SW480 (cell line): ENCODE measurements around the gene GPC3.
"Not testable (repeated sequence)": the region's sequence is repeated elsewhere in the genome, so short reads cannot be mapped to it uniquely, and the experiment has no call there.

ENCODE experiments used
- DNase-seq: peaks from one replicate; pipeline ENCODE4 v3.0.0-alpha.2; 2016; ENCODE audit warnings: low spot score

GPC3 gene

DNA sequence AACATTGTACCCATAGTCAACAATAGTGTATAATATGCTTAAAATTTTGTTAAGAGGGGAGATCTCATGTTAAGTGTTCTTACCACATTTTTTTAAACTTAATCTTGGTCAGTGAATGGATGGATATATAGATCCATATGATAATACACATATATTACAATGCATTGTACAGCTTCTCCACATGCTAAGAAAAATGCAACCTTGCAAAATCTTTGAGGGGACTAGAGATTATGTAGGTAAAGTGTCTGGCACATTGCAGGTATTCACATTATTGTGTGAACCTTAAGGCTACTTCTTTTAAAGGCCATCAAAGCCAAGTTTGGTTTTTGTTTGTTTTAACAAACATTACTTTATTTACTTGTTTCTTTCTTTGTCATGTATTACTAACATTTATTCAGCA, 10.4 kb upstream of the GPC3 start:
- DNase-seq: no peak

DNA sequence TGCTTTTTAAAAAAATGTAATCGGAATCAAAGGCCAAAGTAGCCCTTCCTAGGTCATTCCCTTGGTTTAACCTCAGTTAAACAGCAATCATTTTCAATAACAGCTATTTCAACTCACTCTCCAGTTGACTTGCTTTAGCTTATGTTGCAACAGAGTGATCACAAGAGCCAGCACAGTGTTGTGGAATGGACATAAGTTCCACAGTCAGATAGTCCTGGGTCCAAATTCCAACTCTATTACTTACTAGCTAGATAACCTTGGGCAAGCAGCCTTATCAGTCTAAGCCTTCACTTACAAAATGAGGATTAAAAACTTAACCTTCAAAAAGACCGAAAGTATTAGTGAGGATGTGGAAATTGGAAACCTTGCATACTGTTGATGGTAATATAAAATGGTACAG, 9.2 kb upstream of the GPC3 start:
- DNase-seq: no peak

DNA sequence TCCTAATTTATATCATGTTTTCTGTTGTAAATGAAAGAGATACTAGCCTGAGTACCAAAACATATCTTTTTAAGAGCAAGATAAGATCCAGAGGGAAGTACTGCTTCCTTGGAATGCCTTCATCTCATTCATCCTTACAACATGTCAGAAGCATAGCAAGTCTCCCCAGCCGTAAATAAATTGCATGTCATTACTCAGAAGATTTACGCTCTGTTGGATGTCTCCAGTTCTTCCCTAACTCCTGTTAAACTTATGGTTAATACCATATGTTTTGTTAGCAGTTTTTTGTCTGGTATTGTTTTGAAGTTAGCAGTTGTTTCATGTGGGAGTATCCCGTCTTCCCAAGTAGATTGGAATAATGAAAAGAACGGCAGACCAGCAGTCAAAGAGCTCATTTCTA, 7.5 kb upstream of the GPC3 start:
- DNase-seq: no peak

DNA sequence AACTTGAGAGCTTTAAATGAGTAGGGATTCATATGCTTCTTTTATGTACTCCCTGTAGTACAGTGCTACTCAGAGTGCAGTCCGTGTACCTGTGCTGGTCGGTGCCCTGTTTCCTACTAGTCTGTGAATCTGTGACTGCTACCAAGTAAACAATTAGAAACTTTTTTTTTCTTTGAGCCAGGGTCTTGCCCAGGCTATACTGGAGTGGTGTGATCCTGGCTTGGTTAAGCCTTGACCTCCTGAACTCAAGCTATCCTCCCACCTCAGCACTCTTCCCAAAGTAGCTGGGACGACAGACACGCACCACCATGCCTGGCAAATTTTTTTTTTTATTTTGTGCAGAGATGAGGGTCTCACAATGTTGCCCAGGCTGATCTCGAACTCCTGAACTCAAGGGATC, 6.4 kb upstream of the GPC3 start:
- DNase-seq: no peak

DNA sequence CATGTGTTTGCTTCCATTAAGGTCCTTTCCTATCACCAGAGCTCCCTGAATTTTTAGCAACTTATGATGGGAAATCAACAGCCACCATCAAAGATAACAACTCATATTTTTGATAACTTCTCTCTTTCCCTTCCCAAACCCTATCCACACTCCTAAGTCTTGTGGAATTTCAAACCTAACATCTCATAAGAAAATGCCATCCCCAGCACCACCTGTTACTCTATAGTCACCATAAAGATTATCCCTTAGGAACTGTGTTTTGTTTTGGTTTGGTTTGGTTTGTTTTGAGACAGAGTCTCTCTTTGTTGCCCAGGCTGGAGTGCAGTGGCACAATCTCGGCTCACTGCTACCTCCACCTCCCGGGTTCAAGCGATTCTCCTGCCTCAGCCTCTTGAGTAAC, 5.7 kb upstream of the GPC3 start:
- not testable (repeated sequence) for DNase-seq

DNA sequence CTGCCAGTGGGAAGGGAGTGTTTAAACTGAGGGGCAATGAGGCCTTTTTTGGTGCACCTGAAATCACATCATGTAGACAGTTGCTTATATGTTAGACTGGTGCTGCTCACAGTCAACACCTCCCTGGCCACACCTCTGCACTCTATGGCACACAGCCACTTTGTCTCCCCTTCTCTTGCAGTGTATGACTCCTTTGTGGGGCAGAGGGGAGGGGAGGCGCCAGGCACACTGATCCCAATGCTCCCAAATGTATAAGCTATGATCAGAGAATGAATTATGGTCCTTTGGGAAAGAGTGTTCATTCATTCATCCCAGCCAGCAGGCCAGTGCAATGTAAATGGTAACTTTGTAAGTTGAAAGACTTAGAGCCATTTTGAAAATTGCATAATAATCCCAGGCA, 4.6 kb upstream of the GPC3 start:
- DNase-seq: no peak

DNA sequence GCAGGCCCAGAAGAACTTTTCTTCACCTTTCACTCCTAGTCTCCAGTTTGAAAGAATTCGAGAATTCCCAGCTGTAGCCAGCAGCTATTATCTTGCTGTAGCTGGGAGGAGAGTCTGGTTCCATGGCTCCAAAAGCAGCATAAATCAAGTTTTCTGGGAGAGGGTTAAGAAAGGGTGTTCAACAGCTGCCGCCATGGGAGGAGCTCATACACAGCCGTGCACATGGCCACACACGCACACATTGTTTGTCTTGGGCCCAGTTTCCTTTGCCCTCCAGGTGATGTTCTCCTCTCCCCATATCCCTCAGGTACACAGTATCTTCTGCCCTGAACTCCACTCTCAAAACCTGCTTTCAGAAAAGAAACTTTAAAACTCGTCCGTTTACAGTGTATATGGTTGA, 4.1 kb upstream of the GPC3 start:
- no peak for DNase-seq

DNA sequence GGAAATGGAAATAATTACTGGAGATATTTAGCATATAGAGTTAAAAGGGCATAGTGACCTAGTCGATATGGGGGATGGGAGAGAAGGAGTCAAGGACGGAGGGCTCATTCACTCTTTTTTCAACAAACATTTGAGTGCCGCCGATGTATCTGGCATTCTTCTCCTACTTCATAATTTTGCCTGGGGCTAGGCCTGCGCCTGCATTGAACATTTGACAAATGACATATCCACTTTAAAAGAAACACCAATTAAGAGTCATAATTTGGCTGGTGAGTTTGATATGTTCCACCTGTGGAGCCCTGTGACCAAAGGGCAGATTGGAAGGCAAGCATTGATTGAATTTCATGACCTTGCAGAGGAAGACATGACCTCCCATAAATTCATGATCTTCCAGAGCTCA, 2.6 kb upstream of the GPC3 start:
- no peak for DNase-seq

DNA sequence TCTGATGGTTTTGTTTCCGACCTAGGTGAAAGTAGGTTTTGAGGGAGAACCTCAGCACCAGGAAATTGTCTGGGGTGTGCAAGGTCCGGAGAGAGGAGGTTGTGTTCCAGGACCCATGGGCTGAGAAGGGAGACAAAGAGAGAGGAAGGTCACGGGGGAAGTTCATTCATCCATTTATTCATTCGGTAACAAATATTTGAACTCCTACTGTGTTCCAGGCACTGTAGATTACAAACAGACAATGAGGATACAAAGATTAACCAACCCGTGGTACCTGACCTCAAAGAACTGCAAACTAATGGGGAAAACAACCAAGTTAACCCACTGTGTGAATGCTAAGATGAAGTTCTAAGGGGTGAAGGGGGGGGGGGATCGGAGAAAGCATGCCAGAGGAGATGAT, 1.8 kb upstream of the GPC3 start:
- no peak for DNase-seq

DNA sequence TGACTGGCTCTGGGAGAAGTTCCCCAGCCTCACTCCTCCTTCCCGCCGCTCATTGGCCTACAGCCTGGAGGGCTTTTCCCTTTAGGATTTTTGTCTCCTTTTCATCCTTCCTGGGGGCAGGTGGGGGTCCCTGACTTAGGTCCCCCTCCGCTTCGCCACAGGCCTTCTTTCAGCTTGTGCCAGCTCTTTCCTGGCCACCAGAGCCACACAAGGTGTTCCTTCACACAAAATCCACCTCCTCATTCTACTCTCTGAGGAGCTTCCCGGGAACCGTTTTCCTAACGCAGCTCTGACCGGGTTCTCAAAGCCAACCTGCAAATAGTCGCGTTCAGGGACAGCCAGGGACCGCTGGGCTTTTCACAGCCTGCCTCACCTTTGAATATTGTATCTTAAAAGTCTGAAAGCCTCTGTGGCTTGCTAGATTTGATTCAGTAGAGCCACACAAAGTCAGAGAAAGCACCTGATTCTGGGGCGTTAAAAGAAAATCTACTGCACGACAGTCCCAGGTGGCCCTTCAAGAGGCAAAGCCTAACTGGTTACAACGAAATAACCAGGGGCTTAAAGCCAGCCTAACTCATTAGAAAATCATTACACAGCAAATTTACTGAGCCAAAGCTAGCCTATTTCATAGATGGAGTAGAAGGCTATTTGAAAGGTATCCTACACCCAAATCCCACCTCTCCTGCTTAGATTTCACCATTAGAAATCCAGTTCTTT, 731 bp upstream of the GPC3 start:
- DNase-seq: no peak

DNA sequence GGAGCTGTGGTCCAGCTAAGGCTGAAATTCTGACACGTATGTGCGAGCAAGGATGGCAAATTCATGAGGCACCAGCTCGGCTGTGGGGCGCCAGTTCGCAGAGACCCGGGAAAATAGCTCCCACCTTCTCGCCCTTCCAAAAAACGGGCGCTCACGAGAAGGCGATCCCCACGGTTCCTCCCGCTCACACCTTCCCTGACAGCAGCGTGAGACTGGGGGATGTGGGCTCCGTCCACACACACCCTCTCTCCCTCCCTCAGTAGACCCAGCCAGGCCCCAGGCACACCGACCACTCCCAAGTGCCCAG, 584 bp downstream of the GPC3 start:
- DNase-seq: no peak

DNA sequence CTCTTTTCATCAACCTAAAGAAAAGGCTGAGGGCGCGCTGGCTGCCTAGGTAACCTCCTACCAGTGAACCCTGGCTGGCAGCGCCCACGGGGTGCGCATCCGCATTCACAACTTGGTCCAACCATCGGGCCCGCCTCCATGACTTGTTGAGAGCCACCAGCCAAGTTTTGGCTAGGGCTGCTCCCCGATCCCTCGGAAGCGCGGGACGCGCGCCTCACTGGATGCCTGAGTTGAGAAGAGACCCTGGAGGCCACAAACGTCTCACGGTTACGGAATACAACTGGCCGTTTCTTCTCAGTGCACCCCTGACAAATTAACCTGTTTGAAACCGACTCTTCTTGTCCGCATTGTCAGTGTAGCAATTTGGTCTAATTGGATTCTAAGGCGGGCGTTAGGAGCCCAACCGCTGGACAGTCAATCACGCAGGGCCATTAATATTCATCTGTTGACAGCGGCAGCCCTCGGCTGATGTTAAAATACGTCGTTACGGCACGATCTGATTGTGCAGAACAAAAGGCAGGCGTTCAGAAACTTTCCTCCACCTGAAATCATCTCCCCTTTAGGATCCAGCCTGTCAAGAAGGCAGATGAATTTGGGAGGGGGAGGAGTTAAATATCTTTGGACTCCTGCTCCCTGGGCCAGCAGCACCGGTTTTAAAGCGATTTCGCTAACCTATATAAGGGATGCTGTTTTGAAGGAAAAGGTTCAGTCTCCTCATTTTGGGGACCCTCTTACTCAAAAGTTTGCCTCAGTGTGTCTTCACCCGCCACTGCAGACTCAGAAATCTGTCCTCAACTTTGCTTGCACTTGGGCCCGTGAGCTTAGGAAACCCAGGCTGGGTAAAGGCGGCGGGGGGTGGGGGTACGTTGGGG, 1.2 kb downstream of the GPC3 start:
- no peak for DNase-seq

DNA sequence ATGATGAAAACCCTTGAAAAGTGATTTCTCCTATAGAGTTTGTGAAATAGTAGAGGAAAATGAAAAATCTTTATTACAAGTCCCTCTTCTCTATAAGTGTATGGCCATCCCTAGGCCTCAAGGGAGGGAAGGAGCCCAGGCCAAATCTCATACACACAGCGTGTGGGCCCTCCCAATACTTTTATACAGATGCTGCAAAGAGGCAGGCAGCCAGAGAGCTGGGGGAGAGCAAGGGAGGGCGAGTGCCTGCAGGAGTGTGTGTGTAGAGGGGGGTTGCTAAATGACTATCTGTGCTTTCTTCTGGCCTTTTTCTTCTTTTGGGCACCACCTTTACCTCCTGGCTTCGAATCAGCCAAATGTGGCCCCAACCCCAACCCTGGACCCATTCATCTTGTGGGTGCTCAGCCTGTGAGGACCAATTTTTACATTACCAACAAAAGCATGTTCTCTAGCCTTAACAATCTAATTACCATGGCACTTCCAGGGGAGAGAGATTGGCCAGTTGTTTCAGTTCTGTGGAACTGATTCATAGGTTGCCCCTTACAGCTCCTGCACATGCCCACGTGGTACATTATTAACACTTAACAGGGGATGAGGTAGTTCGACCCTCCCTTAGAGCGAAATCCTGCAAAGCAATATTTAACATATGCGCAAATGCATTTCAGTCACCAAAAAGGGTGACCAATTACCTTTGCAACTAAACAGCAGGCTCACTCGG, 2.0 kb downstream of the GPC3 start:
- DNase-seq: no peak

DNA sequence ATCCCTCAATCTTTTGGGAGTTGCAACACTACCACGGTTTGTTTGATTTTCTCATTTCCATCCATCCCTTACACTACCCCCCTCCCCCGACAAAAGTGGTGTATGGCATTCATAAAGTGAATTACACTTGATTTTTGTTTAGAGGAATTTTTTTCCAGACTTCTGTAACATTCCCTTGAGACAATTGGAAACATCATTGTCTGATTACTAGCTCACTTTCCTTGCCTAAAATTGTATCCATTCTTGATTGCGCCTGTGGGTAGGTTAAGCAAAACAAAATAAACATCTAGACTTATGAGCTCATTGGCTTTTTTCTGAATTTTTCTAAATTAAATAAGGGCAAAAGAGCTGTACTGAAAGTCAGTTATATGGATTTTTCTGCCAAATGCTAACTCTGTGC, 3.5 kb downstream of the GPC3 start:
- no peak for DNase-seq

DNA sequence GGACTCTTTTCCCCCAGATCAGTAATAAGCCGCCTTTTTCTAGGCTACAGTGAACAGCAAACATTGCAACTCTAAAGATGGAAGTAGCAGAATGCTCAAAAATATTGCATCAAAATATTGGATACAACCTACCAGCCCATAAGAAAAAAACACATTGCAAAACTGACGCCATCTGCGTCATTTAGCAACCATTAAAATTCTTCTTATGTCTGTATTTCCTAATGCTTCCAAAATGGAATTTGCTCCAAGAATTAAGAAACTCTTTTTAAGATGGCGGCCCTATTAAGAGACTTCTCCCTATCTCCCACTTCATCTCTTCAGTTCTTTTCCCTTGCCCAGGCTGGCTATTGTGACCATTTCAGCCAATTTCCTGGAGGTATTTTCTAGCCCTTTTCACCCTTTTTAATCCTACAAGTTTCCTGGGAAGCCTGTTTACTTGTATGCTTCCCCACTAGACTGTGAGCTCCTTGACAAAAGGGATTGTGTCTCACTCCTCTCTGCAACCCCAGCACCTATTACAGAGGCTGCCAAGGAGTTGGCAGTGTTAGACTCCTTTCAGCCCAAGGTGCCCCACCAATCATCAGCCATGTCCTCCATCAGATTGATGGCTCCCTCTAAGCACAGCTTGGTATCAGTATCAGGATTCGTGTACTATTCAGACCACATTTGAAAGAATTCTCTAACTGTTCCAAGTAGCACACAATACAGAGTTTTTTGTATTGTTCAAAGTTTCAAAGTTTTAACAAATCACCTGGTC, 4.4 kb downstream of the GPC3 start:
- DNase-seq: no peak

DNA sequence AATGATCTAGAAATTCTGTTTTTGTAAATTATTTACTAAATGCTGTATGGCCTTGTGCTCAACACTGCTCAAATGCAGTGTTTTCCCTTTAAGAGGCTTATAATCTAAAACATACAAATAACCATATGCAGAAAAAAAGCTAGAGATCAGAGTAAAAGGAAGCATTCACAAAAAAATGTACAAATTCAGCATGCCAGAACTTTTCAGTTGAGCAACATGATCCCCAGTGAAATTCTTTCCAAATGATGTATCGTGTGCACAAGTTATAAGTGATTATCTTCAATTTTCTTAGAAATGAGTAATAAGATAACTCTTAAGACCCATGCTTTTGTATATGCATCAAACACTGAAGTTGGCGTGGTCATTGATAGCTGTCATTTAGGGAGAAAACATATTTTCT, 5.0 kb downstream of the GPC3 start:
- no peak for DNase-seq

DNA sequence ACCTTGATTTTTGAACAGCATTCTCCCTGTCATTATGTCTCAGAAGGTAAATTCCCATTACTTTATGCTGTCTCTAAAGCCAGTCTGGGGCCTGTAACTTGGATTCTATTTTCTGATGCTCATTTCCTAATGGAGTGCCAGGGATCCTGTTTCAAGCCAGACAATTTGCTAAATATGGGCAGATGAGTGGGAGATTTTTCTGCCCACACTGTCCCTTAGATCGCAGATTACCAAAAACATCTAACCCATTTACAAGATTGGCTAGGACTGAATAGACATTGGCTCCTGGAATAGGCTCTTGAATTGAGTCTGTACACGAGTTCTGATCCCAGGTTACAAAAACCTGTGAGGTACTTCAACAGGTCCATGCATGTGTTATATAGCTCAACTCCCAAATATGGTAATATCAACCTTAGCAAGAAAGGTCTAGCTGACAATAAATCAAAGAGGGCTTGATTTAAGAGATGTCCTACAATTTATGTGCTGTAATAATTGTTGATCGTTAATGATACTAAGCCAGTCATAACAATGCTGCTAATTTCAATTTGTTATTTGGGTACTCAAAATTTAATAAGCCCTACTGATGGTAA, 5.7 kb downstream of the GPC3 start:
- no peak for DNase-seq

DNA sequence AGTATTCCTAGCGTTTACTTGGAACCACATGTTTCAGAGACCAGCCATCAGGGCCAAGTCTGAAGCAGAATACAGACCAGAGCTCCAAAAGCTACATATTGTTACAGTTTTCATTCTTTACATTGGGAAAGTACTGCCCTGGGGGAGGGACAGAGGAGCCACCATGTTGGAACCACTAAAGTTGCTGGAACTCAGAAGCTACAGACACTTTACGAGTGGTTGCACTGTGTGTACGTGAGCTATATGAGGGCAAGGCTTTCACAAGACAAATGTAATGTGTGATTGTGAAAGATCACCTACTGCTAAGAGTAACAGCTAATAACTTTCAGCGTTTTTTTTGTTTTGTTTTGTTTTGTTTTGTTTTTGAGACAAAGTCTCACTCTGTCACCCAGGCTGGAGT, 11.7 kb downstream of the GPC3 start:
- DNase-seq: no peak

DNA sequence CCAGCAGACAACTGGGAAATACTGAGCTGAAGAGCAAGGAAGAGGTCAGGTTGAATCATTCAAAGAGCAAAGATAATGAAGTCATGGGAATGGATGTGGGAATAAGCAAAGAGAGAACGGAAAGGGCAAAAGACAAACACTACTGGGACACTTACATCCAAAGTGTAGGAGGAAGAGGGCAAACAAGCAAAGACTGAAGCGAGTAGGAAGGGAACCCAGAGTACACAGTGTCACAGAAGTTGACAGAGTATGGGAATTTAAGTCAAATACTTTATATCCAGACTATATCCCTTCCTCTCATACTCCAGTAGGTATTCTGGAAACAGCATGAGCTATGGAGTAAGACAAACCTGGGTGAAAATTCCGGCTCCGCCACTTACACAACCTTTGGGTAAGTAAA, 12.5 kb downstream of the GPC3 start:
- DNase-seq: no peak

DNA sequence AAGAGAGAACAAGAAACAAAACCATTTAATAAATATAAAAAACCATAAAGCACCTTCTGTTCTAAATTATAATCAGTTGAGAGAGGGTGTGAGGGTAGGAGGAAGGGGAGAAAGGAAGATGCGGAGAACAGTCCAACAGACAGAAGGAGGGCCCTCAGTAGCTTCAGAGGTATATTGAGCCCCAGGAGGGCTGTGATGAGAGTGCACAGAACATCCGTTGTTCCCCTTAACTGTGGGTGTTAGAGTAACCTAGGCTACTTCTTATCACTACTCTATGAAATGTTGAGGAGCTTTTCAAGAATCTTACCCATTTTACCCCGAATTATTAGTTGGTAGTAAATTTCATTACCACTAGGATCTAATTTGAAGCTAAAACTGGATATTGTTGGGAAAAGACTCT, 13.8 kb downstream of the GPC3 start:
- no peak for DNase-seq

DNA sequence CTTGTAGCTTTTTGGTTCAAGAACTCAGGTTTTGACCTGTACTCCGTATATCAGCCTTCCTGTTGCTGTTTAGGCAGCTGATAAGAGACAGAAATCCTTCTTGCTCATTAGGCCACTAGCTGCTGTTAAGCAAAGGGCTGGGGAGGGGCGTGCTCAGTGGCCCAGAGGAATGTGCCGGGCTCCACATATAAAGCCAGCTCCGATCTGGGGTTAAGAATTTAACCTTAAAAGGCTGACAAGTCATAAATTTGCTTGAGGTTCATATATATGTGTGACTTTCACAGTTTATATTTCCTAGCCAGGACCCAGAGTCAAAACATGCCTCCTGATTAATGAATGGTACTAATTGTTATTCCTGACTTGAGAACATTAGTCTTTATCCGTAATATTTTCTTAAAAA, 15.3 kb downstream of the GPC3 start:
- DNase-seq: no peak

DNA sequence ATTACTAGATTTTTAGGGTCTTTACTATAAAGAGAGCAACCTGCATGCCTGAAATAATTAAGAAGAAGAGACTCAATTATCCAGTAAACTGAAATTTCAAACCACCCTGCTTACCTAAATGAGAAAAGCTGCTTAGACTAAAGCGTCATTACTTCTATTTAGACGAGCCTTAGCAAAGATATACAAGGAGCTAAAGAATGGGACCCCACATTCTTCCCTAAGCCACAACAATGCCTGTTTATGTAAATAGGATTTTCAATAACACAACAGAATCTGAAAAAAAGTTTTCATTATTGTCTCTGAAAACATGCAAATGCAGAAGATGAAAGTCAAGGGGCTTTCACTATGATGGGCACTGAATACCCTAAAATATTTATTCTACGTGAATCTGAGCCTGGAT, 16.2 kb downstream of the GPC3 start:
- no peak for DNase-seq
